Thyroid gland (tissue), 4 donors: ENCODE data around the gene DNASE1L3.

Experiments
- POLR2A ChIP-seq, 2 donors: fragments of 450-650 bp; IDR thresholded peaks; one replicate each; pipeline ENCODE4 v1.6.1; 2017; ENCODE audit warnings: antibody characterized with exemption in 2 of 2, mild to moderate bottlenecking in 2 of 2, moderate library complexity in 1 of 2
- TF ChIP-seq, protein P1 (sequence below), 6 experiments: fragments of 200-600 bp in 3 of 6; fragments of 450-650 bp in 3 of 6; sonication (generic) in 3 of 6; IDR thresholded peaks; one replicate each; pipeline ENCODE4 v1.5.1; 2016 to 2019; ENCODE audit warnings: antibody characterized with exemption in 6 of 6, mild to moderate bottlenecking in 2 of 6, inconsistent platforms in 1 of 6, moderate library complexity in 1 of 6

DNA sequence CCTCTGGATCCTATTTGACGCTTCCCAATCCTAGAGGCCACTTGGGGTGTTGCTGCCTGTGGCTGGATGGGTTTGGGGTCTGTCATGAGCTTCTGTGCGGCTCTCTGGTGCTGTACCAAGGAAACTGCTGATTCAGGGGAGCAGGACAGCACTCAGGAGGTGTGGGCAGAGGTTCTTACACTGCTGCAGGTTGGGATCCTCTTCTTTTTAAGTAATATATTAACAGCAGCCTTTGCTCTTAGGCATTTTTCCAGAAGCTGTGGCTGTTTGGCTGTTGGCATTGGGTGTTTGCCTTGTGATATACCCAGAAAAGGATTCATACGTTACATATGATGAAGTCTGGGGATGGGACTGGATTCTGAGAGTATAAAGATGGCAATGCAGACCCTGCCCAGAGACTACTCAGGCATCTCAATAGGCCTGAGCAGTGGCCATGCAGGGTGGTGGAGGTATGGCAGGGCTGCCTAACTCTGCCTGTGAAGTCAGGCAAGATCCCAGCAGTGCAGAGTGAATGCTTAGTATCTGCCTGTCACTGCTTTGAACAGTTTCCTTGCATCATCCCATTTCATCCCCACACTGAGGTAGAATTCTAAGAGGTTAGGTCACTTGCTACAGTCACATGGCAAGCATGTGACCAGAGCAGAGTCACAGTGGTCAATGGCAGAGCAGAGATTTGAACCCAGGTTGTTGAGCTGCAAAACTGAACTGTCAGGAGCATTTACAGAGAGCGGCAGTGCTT, 30.7 kb upstream of the DNASE1L3 start:
- TF ChIP-seq, protein P1, sequence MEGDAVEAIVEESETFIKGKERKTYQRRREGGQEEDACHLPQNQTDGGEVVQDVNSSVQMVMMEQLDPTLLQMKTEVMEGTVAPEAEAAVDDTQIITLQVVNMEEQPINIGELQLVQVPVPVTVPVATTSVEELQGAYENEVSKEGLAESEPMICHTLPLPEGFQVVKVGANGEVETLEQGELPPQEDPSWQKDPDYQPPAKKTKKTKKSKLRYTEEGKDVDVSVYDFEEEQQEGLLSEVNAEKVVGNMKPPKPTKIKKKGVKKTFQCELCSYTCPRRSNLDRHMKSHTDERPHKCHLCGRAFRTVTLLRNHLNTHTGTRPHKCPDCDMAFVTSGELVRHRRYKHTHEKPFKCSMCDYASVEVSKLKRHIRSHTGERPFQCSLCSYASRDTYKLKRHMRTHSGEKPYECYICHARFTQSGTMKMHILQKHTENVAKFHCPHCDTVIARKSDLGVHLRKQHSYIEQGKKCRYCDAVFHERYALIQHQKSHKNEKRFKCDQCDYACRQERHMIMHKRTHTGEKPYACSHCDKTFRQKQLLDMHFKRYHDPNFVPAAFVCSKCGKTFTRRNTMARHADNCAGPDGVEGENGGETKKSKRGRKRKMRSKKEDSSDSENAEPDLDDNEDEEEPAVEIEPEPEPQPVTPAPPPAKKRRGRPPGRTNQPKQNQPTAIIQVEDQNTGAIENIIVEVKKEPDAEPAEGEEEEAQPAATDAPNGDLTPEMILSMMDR (IDR thresholded peaks at IDR 0.05) = no peak
- TF ChIP-seq POLR2A (IDR thresholded peaks at IDR 0.05) = no peak
